HG03039 (cell line): Measurements from ENCODE around the gene DNER.
"Not testable (repeated sequence)": the region's sequence is repeated elsewhere in the genome, so short reads cannot be mapped to it uniquely, and the experiment has no call there.

ENCODE experiments used
- ATAC-seq: cut with Tn5 transposase; IDR thresholded peaks from one replicate; pipeline ENCODE4 v1.9.1; 2021; ENCODE audit warnings: mild to moderate bottlenecking, moderate library complexity; ENCODE audit not compliant: unreplicated experiment

The DNER gene

DNA sequence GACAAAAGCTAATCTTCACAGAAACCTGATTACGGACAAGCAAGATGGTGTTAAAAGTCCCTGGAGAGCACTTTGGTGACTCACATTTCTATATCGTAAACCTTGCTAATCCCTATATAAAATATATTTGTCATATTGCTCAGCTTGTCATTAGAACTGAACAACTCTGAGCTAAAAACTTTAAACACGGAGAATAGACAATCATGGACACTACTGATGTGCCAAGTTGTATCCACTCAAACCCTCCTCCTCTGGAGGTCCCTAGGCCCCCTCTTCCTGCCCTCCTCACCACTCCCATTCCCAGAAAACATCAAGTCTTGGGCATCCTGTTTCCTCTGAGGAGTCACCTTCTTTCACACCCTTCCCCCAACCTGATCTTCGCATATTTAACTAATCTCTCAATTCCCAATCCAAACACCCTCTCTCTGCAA lies 304.6 kb downstream of the DNER start:
- ATAC-seq, result no peak

DNA sequence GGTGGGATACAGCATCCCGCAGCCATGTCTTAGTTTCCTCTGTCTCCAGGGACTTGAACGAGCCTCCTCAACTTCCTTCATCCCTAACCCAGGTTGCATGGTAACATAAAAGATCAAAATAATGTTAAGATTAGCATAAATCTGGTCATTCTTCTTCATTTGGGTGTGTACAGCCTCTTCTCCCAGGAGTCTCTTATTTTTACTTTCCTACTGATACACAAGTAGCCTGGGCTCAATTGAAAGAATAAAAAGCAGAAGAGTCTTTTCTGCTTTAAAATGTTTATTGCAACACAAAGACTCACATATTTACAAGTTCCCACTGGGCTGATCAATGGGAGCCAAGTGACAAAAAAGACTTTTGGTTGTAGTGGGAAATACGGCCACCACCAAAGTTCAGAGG lies 305.4 kb downstream of the DNER start:
- ATAC-seq, result no peak

DNA sequence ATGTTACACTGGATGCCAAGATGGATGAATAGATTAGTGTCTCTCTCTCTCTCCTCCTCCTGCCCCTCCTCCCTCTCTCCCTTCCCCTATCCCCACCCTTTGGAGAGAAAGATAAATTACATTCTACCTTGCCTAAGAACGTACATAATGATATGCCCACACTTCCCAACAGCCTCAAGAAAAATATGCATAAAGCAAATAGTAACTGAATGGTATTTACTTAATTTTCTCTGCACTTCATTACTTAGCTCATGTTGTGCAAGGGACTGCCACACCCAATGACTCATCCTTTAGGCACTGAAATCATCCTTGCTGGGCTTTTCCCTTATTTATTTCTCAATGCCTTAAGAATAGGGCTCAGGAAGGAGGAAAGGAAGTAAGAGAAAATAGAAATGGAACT lies 306.0 kb downstream of the DNER start:
- no peak for ATAC-seq

DNA sequence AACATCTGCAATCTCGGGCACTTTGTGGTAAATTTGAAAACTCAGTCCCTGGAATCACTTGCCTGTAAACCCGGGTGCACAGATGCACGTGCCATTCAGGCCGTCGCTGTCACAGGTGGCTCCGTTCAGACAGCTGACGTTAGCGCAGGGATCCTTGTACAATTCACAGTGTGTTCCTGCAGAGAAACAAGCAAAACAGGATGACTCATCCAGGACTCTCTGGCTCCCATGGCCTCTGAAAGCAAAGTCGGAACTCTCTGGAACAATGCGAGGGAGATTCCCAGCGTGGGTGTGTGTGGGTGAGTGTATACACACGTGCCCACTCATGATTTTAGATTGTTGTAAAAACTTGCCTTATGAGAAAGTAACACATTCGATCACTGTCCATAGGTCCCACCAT lies 307.2 kb downstream of the DNER start:
- ATAC-seq, result no peak

- ATAC-seq, result no peak
These were observed 308.6 kb downstream of the DNER start for GRCh38 chr2:229405796-229406195.

GRCh38 chr2:229403296-229403695 lies 311.1 kb downstream of the DNER start:
- no peak for ATAC-seq

DNA sequence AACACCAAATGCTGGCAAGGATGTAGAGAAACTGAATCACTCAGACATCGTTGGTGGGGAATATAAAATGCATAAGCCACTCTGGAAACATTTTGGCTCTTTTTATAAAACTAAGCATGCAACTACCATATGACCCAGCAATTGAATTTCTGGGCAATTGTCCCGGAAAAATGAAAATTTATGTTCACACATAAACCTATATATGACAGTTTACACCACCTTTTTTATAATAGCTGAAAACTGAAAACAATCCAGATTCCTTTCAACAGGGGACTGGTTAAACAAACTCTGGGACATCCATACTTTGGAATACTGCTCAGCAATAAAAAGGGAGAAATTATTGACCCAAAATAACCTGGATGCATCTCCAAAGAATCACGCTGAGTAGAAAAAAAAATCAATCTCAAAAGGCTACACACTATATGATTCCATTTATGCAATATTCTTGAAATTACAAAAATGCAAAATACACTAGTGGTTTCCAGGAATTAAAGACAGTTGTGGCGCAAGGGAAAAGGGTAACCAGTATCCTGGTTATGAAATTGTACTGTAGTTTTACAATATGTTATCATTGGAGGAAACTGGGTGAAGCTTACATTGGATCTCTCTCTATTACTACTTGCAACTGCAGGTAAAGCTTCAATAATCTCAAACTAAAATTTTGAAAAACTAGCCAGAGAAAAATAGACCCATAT lies 313.0 kb downstream of the DNER start:
- ATAC-seq, result no peak

DNA sequence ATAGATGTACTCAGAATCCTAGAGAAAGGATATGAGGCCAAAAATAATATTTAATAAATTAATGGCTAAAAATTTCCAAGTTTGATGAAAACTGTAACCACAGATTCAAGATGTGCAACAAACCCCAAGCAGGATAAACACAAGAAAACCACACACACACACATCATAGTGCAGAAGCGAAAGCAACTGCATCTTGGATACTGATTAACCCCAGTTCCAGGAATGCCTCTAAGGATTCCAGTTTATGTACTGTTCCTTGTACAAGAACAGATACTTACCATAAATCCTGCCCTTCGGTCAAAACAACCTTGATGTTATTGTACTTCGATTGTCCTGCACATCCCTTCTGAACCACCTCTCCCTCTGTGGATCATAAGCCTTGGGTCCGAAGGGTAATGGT lies 320.4 kb downstream of the DNER start:
- no peak for ATAC-seq

GRCh38 chr2:229392196-229392595 lies 322.2 kb downstream of the DNER start:
- no peak for ATAC-seq

- no peak for ATAC-seq
These were observed 325.6 kb downstream of the DNER start for GRCh38 chr2:229388731-229389130.

DNA sequence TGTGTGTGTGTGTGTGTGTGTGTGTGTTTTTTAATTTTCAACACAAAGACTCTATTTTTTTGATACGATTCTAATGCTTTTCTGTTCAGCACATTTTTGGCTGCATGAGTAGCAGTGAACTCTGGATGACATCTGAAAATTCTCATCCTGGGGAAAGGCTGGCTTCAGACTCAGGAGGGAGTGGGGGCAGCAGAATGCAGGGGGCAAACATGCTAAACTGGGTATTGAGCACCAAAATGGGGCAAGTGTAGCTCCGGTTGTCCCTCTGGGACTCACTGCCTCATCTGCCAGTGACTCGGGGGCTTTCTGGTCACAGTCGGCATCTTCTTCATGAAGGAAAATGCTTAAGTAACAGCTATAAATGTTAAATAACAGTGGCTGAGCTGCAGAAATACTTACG lies 326.5 kb downstream of the DNER start:
- no peak for ATAC-seq

DNA sequence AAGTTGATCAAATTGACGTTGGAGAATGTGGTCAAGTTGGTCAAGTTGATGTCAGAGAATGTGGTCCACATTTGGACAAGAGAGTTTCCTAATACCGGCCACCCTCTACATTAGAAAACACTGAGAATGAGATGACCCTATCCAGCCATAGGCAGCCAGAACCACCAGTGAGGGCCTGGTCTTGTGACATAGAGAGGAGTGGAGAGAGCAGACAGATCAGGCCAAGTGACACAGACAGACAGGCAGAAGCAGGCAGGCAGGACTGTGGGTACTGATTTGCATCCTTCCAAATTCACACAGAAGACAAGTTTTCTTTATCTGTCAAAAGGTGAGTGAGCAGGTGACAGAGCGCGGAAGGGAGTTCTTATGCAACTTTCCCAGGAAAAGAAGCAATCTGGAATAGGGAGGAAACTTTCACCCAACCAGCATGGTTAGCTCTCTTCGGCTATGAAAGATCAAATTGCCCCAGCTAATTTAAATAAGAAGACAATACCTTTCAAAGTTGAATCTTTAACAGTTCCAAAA lies 334.2 kb downstream of the DNER start:
- ATAC-seq, result no peak

GRCh38 chr2:229378386-229378785 lies 336.0 kb downstream of the DNER start:
- ATAC-seq, result no peak

DNA sequence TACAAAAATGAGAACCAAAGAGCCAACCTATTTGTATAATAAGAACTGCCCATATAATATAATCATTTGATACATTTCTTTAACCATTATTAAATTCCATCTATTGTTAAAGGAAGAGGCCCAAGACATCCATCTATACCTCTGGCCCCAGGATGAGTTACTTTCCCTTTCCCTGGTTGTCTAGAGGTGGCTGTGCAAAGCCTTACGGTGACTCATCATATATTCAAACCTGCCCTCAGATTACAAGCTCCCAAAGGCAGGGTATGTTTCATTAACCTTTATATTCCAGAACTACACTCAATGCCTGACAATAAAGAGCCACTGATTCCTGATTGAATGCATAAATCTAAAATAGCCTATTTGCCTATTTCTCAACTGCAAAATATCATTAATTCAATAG lies 337.5 kb downstream of the DNER start:
- ATAC-seq, result no peak

GRCh38 chr2:229375251-229375650 lies 339.1 kb downstream of the DNER start:
- ATAC-seq, result no peak

- ATAC-seq, result not testable (repeated sequence)
These were observed 341.0 kb downstream of the DNER start for GRCh38 chr2:229373311-229373710.

DNA sequence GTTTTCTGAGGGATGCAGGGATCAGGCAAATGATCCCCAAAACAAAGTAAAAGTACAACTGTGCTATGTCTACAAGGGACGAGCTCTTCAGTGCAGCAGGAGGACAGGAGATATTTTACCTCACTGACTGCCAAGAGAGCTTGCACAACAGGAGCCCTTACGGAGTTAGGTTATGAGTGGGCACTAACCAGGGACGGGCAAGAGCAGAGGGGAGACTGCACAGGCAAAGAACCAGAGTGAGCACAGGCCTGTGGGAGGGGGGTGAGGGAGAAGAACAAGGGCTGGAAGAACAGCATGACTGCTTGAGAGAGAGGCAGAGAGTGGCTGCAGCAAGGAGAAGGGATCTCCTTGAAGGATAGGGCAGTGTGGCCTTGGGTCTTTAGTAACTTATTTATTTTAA lies 342.1 kb downstream of the DNER start:
- no peak for ATAC-seq

DNA sequence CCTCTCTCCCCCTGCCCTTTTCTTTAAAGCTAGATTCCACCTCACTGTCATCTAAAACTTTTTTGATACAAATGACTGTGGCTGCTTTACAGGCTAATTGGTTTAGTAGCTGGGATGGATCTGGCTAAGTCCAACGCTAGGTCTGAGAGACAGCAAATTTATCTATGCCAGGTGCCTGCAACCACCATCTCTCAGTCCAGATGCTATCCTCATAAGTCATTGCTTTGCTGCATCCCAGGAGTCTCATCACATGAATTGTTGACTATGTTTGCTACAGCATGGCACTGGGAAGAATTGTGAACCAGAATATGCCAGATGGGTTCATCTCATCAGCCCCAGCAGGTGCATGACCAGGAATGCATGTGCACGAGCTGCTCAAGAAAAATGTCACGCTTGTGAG lies 343.3 kb downstream of the DNER start:
- no peak for ATAC-seq

GRCh38 chr2:229370509-229370908 lies 343.8 kb downstream of the DNER start:
- no peak for ATAC-seq

DNA sequence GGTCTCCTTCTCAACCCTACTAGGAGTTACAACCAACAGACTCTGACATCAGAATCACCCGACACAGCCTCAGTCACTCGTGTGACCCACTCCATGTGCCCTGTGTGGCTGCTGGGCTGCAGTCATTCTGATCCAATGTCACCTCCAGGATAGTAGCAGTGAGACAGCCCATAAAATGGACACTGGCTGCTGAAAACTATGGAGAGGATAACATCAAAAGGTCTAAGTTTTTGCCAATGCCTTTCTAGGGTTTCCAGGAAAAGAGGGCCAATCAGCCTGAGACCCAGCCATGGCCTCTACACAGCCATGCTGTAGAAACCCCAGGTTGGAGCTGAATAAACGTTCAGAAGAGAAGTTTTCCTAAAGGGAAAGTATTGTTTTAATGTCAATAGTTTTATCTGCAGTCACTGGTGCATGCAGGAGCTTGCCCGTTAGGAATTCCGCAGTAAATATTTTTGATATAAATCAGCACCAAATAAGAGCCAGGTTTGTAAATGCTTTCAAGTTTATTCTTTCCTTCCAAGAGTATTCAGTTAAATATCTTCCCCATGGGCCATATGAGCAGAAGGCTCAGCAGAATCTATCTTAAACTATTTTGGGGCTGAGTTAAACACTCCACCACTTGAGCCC lies 351.1 kb downstream of the DNER start:
- no peak for ATAC-seq

- ATAC-seq, result no peak
These were observed 363.5 kb downstream of the DNER start for GRCh38 chr2:229350883-229351282.

GRCh38 chr2:229350117-229350805 lies 364.1 kb downstream of the DNER start:
- ATAC-seq, result no peak
